AG08395 (cell line): Measurements from ENCODE around the gene ANXA2R.
A peak's percentile ranks its signal among the peaks of the same experiment; 100 is the strongest.
"Not testable (repeated sequence)": the region's sequence is repeated elsewhere in the genome, so short reads cannot be mapped to it uniquely, and the experiment has no call there.

Experiments used
- DNase-seq: peaks from one replicate; pipeline ENCODE4 v3.0.0; 2012; ENCODE audit warnings: mixed read lengths, low spot score

ANXA2R gene

DNA sequence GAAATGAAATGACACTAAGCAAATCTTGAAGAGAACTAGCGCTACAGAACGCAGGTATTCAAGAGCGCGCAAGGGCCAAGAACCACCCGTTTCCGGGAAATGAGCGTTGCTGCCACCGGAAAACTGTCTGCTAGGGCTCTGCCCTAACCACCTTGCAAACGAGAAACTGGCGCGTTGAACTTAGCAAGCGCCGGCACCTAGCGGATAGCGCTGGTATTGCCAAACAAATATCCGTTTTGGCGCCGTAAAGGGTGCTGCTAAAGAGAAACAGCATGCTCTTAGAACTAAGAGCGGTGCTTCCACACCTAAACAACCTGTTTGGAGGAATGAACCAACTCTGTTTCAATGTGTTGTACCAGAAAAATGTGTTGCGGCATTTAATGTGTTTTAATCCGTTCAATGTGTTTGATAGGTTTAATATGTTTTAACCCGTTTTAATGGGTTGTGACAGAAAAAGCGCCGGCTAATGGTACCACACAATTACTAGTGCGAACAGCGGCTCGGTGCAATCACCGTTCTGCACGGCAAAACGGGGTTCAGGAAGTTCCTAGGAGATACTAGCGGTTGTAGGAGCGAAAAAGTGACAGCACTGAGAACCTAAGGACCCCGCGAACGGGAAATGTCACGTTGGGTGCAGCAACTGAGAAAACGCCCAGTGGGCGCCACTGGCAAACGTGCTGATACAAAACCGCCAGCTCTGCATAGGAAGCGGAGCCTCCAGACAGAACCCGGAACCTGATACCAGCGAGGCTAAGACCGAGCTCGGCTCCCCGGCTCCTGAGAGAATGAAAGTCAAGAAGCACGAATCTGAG is at the start of gene ANXA2R:
TSS of gene ANXA2R (minus strand) at position 33 of the 812 bp plus-strand sequence. CDS start 273 bp downstream, outside the sequence.
- peak; percentile 60 for DNase-seq

- not testable (repeated sequence) for DNase-seq
Observed at GRCh38 chr5:43086118-43086908, 46.2 kb upstream of the ANXA2R start.

DNA sequence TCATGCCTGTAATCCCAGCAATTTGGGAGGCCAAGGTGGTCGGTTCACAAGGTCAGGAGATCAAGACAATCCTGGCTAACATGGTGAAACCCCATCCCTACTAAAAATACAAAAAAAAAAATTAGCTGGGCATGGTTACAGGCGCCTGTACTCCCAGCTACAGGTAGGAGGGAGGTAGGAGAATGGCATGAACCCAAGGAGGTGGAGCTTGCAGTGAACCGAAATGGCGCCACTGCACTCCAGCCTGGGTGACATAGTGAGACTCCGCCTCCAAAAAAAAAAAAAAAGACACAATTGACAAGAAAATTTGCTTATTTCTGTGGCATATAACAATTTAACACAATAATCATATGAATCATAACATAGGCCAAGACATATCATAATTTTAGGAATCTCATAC is 45.3 kb upstream of the ANXA2R start:
- no peak for DNase-seq

- DNase-seq, result not testable (repeated sequence)
Observed at GRCh38 chr5:43084468-43084867, 44.3 kb upstream of the ANXA2R start.

DNA sequence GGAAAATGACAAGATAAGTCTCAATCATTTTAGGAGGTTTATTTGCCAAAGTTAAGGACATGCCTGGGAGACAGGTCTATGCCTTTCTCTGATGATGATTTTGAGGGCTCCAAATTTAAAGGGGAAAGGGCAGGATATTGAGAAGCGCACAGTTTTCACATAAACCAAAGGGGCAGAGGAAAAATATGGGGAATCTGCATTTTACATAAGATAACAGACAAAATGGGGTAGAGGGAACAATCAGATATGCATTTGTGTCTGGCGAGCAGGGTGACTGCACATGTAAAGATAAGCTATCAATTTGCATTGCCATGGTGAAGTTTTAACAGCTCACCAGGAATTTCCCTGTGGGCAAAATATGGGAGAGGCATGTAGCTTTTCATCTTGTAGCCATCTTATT is 41.2 kb upstream of the ANXA2R start:
- not testable (repeated sequence) for DNase-seq

DNA sequence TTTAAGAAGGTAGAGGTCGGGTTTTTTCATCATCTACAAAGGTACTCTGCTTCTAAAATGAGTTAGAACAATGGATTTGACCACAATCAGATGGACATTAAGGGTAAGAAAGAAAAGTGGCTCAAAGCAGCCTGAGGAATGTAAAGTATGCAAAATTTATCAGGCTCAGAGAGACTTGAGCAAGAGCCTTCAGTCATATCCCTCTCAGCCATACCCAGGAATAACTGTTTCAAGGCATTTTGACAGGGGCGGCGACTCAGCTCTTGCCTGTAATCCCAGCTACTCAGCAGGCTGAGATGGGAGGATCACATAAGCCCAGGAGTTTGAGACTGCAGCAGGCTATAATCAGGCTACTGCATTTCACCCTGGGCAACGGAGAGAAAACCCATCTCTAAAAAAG is 38.8 kb upstream of the ANXA2R start:
- DNase-seq, result peak; percentile 84

- not testable (repeated sequence) for DNase-seq
Observed at GRCh38 chr5:43077446-43078191, 37.5 kb upstream of the ANXA2R start.

DNA sequence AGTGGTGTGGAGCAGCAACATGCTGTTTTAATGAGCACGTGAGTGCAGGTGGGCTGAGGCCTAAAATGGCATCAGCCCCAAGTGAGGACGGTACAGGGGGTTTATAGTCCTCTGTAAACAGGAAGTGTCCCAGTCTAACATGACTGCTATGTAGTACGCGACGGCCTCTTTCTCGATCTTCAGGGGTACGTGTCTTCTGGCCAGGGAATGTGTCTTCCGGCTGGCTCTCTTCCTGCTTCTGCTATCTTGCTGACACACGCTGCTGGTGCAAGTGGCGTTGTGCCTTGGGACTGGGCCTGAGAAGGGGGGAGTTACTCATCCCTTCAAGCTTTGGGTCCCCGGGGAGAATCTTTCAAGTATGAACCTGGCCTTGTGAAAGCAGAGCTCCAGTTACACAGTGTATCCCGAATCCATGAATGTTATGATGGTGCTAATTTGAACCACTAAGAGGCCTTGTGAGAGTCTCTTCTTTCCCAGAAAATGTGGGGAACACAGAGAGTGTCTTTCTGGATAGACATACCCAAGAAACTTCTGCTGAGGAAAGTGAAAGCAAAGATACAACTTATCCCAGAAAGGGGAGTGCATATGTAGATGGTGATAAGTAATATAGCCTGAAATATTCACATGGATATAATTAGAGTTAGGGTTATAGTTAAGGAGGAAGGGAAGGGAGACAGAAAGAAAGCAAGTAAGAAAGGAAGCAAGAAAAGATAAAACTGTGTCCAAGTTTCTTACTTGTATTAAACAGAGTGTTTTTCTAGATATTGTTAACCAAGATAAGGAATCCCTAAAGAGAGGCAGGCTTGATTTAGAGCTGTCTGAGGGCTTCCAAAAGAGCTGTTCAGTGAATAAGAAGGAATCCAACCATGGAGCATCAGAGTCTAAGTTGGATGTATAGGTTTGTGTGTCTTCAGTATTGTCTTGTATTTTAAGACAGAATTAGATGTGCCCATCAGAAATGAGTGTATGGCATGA is 35.5 kb upstream of the ANXA2R start:
- no peak for DNase-seq

DNA sequence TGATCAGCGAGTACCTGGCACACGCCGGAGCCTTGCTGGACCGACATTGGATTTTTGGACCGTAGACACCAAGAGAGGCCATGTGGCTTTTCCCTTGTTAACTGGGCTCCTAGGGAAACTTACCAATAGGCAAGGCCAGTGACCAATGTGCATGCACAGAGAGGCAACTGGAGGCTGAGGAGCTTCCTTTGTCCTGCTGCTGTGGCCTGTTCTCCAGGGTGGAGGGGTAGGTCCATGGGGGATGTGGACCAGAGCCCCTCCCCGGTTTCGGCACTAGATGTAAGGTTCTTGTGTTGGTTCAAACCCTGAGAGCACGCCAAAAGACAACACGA is 34.8 kb upstream of the ANXA2R start:
- no peak for DNase-seq

GRCh38 chr5:43073597-43074546 is 33.8 kb upstream of the ANXA2R start:
- peak; percentile 38 for DNase-seq

DNA sequence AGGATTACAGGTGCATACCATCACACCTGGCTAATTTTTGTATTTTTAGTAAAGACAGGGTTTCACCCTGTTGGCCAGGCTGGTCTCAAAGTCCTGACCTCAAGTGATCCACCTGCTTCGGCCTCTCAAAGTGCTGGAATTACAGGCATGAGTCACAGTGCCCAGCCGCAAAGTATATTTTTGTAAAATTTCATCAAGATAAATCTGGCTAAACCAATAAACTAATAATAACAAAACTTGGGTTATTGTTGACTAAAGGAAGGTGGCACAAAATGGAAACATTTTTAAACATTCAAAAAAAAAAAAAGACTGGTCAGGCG is 29.2 kb upstream of the ANXA2R start:
- not testable (repeated sequence) for DNase-seq

DNA sequence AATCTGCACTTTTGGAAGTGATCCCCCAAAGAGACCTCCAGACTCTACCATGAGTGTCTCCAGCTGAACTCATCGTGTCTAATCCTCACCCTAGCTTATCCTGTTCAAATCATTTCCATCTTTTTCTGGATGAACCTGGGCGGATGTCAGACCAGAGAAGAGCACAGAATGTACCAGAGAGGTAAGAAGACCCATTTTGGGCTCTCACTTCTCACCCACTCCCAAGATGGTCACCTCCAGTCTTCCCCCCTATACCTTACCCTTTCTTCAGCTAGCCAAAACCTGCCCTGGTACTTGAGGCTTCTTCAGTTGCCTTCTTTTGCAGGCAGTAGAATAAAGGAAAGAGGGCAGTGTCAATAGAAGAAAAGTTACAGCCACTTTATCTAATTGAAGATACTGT is 27.9 kb upstream of the ANXA2R start:
- DNase-seq, result no peak

DNA sequence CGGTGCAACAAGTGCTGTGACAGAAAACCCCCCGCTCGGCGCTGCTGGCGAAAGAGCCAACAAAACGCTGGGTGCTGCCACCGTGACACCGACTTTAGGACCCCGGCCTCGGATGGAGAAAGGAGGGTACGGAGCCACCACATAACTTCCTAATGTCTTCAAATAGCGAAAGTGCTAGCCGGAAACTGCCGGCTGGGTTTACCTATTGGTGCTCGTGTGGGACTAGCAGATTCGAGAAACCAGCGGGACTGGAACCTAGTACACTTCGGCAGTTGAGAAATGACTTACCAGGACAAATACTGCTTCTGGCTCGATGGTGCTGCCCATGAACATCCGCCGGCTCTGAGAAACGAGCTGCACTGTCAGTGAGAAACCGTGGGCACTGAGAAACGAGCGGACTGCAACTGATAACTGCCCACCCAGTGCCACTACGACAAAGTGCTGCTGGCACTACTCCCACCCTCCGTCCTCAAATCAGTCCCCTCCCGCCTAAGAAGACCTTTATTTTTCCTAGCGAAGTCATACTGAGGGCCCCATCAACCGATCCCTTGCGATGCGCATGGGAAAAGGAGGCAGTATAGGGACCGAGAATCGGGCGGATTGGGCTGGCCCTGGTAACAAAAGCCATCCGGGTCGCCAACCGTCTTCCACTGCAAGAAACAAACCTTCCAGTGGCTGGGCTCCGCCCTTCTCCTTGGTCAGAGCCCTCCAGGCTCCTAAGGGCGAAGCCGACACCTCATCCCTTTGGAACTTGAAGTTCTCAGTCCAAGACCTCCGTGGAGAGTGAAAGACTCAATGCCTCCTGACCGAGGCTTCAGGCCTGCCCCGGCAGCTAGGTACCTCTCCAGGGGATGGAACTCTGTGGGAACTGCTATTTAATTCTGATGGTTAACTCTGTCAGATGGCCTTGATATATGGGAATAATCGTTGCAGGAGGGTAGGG is 27.0 kb upstream of the ANXA2R start:
- DNase-seq, result peak; percentile 78

DNA sequence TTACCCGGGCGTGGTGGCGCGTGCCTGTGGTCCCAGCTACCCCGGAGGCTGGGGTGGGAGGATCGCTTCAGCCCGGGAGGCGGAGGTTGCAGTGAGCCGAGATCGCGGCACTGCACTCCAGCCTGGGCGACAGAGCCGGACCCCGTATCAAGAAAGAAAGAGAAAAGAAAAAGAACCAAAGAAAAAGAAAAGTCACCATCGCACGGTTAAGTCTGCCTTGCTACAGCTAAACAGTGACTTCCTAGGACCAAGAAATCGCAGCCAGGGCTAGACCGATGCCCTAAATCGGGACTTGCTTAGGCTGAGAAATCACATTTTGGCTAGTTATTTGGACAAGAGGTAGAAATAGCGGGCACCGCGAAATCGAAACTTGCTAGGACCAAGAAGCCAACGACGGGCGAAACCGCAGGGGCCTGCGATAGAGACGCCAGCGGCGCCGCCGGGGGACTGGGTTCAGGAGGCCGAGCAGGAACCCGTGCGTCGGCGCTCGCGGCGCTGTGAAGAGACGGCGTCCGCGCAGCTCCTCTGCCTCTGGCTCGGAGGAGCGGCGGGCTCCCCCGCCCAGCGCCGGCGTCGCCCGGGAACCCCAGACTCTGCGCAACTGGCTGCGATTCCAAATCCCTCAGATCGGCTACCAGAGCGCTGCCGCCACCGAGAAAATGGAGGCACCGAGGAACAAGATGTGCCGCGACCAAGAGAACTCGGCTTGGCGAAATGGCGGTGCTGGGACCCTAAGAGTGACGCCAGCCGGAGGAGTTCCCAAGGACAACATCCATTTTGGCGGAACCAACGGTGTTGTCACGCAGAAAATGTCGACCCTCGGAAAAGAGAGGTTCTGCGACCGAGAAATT is 26.1 kb upstream of the ANXA2R start:
- DNase-seq, result peak; percentile 15

DNA sequence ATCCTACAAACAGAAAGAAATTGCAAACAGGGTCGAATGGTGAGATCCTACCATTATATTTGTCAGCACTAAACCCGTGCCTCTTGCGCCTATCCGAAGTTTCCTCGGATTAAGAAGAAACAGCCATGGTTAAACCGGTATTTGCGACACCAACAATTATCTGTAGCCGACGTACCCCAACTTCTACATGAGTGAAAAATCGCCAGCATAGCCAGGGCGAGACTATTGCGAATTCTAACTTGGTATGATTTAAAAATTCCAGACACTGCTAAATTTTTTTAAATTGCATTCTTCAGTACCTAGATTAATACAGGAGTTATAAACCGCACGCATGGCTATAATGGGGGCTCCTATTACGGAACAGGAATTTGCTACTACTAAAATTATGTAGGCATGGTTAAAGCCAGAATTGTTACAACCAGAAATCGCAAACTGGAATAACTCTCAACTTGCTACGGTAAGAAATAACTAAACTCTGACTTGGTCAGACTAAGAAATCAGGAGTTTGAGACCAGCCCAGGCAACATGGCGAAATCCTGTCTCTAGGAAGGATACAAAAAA is 25.3 kb upstream of the ANXA2R start:
- DNase-seq, result no peak

DNA sequence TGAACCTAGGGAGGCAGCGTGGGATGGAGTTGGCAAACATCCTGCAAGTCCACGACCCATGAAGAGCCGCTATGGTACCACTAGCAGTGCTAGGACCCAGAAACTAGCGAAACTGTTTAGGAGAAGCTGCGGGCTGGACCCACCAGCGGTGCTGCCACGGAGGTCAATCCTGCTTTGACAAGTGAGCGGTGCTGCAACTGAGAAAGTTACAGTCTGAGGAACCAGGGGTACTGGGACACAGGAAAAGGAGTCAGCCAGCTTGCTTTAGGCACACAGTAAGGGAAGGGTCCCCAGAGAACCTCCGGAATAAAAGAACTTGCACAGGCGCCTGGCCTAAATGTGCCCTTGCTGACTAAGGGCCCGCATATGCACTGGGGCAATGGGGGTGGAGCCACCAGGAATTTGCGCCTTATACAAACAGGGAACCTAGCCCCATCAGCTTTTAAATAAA is 23.6 kb upstream of the ANXA2R start:
- no peak for DNase-seq

DNA sequence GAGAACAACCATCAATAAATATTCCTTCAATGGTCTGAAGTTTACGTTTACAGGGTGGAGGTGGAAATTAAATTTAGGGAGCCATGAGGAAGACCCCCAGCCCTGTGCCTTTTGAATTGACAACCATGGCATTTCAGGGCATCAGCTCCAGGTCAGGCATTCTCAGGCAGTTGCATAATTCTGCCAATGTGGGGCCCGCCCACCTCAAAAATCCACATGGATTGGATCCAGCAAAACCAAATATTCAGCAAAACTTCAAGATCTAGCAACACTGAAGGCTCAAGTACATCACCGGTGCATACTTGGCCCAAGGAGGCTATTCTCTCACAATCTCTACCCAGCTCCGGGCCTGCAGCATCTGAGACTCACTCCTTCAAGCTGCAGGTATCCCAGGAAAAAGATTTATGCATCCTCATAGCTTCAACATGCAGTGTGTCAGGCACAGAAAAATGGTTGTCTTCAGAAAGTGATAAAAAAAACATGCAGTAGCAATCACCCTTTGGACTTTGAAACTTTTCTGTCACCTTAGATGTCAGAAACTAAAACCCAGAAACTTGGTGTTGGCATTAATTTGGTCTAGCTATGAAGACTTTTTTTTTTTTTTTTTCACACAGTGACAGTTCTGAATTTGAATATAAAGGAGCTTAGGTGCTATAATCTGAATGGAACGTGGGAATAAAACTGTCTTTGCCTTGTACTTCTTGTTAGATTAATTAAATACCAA is 21.4 kb upstream of the ANXA2R start:
- peak; percentile 47 for DNase-seq
